Ovary (tissue), 3 donors: ENCODE data around the gene LAMP2.

Source experiments
- CTCF ChIP-seq, 3 donors: fragments of 450-650 bp in 2 of 3; fragments of 200-600 bp in 1 of 3; IDR thresholded peaks; one replicate each; pipeline versions ENCODE4 v1.5.1 to v1.8.0; 2016 to 2022; ENCODE audit warnings: antibody characterized with exemption in 3 of 3, mild to moderate bottlenecking in 1 of 3
- EP300 ChIP-seq: sonication (generic); formaldehyde crosslinking; IDR thresholded peaks from one replicate; pipeline ENCODE4 v1.6.1; 2017; ENCODE audit warnings: antibody characterized with exemption
- POLR2A ChIP-seq: fragments of 450-650 bp; IDR thresholded peaks from one replicate; pipeline ENCODE4 v1.6.1; 2017; ENCODE audit warnings: antibody characterized with exemption, mild to moderate bottlenecking, moderate library complexity
- donor health status: DM: no; HTN: no; CAD: no.

GRCh38 chrX:120504569-120504968 is 35.5 kb upstream of the LAMP2 start:
- no peak for TF ChIP-seq CTCF (IDR thresholded peaks at IDR 0.05)
- TF ChIP-seq POLR2A, result no peak
- no peak for TF ChIP-seq EP300
